ENCODE results near the gene SLC7A1. TPM values are rescaled to one million over a fixed set of nuclear protein-coding genes. Genes with fewer than 3 reads are reported as not detected.

SLC7A1 gene
- total and polyA plus RNA-seq, 10 donors: 2.2 to 53.8 (median 20.6) TPM

DNA sequence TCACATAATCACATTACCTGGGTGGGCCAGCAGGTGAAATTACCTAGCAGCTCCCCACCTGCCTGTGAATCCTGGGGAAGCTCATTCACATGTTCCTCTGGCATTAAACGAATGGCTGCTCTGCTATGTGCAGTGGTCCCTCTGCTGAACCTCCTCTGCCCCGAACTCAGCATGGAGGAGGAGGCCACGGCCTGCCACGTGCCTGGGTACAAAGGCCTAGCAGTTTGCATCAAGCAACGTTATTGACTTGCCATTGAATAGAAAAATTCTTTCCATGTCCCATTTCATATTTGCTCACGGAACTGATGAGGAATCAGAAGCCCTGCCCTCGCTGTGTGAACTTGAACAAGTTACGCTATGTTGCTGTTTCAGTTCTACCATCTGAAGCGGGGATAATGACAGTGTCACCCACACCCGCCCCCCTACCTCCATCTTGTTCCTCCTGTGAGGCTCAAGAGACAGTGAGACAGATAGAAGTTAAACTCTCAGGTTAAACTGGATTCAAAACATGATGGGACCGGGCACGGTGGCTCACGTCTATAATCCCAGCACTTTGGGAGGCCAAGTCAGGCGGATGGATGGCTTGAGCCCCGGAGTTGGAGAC is 25.3 kb downstream of the SLC7A1 start:
- 94 to 97% (median 96%) methylated on average over 15 of the region's 15 CpGs for WGBS, 5 donors
- H3K4me3 ChIP-seq: no peak overlapping the region
- no peak overlapping the region for H3K27ac ChIP-seq
- TF ChIP-seq, protein P1, sequence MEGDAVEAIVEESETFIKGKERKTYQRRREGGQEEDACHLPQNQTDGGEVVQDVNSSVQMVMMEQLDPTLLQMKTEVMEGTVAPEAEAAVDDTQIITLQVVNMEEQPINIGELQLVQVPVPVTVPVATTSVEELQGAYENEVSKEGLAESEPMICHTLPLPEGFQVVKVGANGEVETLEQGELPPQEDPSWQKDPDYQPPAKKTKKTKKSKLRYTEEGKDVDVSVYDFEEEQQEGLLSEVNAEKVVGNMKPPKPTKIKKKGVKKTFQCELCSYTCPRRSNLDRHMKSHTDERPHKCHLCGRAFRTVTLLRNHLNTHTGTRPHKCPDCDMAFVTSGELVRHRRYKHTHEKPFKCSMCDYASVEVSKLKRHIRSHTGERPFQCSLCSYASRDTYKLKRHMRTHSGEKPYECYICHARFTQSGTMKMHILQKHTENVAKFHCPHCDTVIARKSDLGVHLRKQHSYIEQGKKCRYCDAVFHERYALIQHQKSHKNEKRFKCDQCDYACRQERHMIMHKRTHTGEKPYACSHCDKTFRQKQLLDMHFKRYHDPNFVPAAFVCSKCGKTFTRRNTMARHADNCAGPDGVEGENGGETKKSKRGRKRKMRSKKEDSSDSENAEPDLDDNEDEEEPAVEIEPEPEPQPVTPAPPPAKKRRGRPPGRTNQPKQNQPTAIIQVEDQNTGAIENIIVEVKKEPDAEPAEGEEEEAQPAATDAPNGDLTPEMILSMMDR (IDR thresholded peaks at IDR 0.05 in 8 of 11, conservative IDR thresholded peaks at IDR 0.05 in 3 of 11): no peak
- TF ChIP-seq POLR2AphosphoS5 (IDR thresholded peaks at IDR 0.05) (no peak), POLR2A (IDR thresholded peaks at IDR 0.05) (no peak)
- no peaks in the 10 kb centered on the region for H3K27me3 ChIP-seq (replicated peaks in 1 of 7)
- peaks cover 0 to 7% (median 0%) of the 10 kb centered on the region in 6 donors for H3K36me3 ChIP-seq
- H3K9me3 ChIP-seq: no peaks in the 10 kb centered on the region
- DNase-seq: no peak
- H3K4me1 ChIP-seq: peaks cover 0 to 15% (median 4%) of the 10 kb centered on the region in 6 donors
- intact Hi-C loops (cut with DNase I; ENCODE audit: low total_unique reads): no loop called here

DNA sequence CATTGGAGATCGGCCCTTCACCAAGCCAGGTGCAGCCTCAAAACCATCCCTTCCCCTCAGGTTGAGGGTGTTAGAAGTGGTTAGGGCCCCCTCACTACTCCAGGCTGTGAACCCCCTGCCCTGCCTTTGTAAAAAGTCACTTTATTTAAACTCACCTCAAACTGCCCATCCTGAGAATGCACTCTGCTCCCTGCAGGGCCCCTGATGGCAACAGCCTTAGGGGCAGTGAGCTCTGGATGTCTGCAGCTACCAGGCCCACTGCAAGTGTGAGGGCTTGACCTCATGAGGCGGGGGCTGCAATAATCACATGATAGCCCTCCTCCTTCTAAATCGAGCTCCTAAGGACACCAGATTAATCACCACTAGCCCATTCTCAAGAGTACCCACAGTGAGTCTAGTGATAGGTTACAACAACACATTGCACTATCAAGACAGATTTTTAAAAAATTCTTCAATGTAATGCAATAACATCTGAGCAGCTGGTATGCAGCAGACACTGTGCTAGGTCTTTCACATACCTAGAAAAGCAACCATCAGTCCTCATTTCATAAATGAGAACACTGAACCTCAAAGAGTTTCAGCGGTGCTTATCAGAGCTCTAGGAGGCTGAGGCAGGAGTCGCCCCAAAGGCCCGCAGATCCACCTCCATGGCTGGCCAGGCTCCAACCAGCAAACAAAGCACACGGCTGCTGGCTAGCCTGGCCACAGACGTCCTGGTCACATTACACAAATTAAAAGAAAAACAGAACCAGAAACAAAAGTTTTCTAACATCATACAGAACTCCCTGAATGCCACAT is 26.0 kb downstream of the SLC7A1 start:
- intact Hi-C loops (cut with DNase I; ENCODE audit: low total_unique reads): no loop called here
- no peak for TF ChIP-seq POLR2A (IDR thresholded peaks at IDR 0.05)
- TF ChIP-seq, protein P1 (IDR thresholded peaks at IDR 0.05 in 8 of 11, conservative IDR thresholded peaks at IDR 0.05 in 3 of 11): no peak
- TF ChIP-seq POLR2AphosphoS5 (IDR thresholded peaks at IDR 0.05): no peak
- Histone ChIP-seq H3K36me3 (peaks cover 0 to 7% (median 0%) of the 10 kb centered on the region in 6 donors), H3K4me1 (peaks cover 0 to 15% (median 4%) of the 10 kb centered on the region in 6 donors), H3K27me3 (replicated peaks in 1 of 7) (no peaks in the 10 kb centered on the region), H3K27ac (no peak overlapping the region), H3K4me3 (no peak overlapping the region), H3K9me3 (no peaks in the 10 kb centered on the region)
- no peak for DNase-seq
- 86 to 90% (median 90%) methylated on average over 8 of the region's 8 CpGs for WGBS, 5 donors

DNA sequence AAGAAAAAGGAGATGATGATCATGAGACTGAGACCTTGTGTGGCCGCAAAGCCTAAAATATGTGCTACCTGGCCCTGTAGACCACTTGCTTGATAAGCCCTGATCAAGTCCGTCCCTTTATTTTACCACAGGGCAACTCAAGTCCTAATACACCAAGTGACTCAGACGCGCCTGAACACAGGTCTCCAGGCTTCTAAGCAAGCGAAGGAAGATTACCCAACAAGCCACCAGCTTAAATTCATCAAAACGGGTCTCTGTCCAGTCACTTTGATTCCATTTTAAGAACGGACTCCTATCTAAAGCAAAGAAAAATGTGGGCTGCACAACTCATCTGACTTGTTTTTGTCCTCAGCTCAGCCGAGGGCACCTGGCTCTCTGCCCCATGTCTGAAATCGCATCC is 26.8 kb downstream of the SLC7A1 start:
- peaks cover 0 to 13% (median 4%) of the 10 kb centered on the region in 6 donors for H3K4me1 ChIP-seq
- H3K9me3 ChIP-seq: no peaks in the 10 kb centered on the region
- no peaks in the 10 kb centered on the region for H3K27me3 ChIP-seq (replicated peaks in 1 of 7)
- H3K36me3 ChIP-seq: peaks cover 0 to 7% (median 0%) of the 10 kb centered on the region in 6 donors
- H3K27ac ChIP-seq: no peak overlapping the region
- intact Hi-C loops (cut with DNase I; ENCODE audit: low total_unique reads): no loop called here
- 86 to 95% (median 89%) methylated on average over 9 of the region's 9 CpGs for WGBS, 5 donors
- H3K4me3 ChIP-seq: no peak overlapping the region
- no peak for TF ChIP-seq POLR2A (IDR thresholded peaks at IDR 0.05)
- no peak for TF ChIP-seq POLR2AphosphoS5 (IDR thresholded peaks at IDR 0.05)
- TF ChIP-seq, protein P1 (IDR thresholded peaks at IDR 0.05 in 8 of 11, conservative IDR thresholded peaks at IDR 0.05 in 3 of 11): no peak
- DNase-seq: no peak

DNA sequence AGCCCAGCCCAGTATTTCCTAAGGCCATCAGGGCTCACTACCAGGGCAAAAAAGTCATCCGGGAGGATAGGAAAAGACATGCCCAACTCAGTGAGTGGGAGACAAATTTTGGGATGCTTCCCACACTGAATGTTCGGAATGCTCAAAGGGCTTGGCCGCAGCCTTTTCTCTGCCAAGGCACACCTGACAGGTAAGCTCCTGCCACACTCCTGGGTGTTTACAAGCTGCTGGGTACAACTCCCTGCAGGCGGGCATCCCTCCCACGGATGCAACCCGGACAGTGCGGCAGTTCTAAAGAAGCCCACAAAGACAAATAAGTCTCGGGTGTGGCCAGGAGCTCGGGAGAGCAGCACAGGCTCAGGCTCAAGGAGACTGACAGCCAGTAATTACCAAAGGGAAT is 28.1 kb downstream of the SLC7A1 start:
- Histone ChIP-seq H3K9me3 (no peaks in the 10 kb centered on the region), H3K27me3 (replicated peaks in 1 of 7) (no peaks in the 10 kb centered on the region), H3K4me1 (peaks cover 0 to 6% (median 3%) of the 10 kb centered on the region in 6 donors), H3K27ac (no peak overlapping the region), H3K36me3 (peaks cover 0 to 7% (median 0%) of the 10 kb centered on the region in 6 donors), H3K4me3 (no peak overlapping the region)
- 86 to 97% (median 88%) methylated on average over 9 of the region's 9 CpGs for WGBS, 5 donors
- DNase-seq: no peak
- intact Hi-C loops (cut with DNase I; ENCODE audit: low total_unique reads): no loop called here
- TF ChIP-seq, protein P1 (IDR thresholded peaks at IDR 0.05 in 8 of 11, conservative IDR thresholded peaks at IDR 0.05 in 3 of 11): no peak
- TF ChIP-seq POLR2A (IDR thresholded peaks at IDR 0.05) (no peak), POLR2AphosphoS5 (IDR thresholded peaks at IDR 0.05) (no peak)

Measured in spleen (tissue), 11 donors.